Bronchial epithelial cell (primary cell): ENCODE results near the gene EXD2. TPM values are rescaled to one million over a fixed set of nuclear protein-coding genes. Genes with fewer than 3 reads are reported as not detected.

ENCODE experiments used
- DNase-seq: peaks from one replicate; pipeline ENCODE4 v3.0.0-alpha.2; 2010; ENCODE audit warnings: low read depth
- FAIRE-seq: peaks from 2 replicates; lab custom pipeline; 2011; peaks lifted over from hg19 to GRCh38; lab: Jason Lieb, UNC
- H3K27me3 ChIP-seq: 2 replicates; pipeline ENCODE4 v1.5.1; 2011; ENCODE audit warnings: low read length; ENCODE audit not compliant: control insufficient read depth, insufficient read depth
- H3K36me3 ChIP-seq: 2 replicates; pipeline ENCODE4 v1.5.1; 2011; ENCODE audit warnings: low read length; ENCODE audit not compliant: control insufficient read depth, insufficient read depth
- H3K4me3 ChIP-seq: 2 replicates; pipeline ENCODE4 v1.5.1; 2011; ENCODE audit warnings: mild to moderate bottlenecking, low read depth, low read length, control low read depth
- CTCF ChIP-seq: IDR thresholded peaks from 2 replicates; pipeline ENCODE4 v1.5.1; 2011; ENCODE audit warnings: mild to moderate bottlenecking, moderate library complexity, low read length, control low read depth, inconsistent platforms; ENCODE audit not compliant: insufficient read depth, severe bottlenecking
- total RNA-seq: library from RNA; depleted of rRNA; stranded (reverse); fragments of >200 nt; gene quantifications from 2 replicates; pipeline ENCODE4 v1.2.1, GENCODE V29; 2014

EXD2 gene
- total RNA-seq, 1 donor from 2014 or later, result 15.5 TPM

GRCh38 chr14:69280746-69281291, 89.5 kb downstream of the EXD2 start:
- no peaks in the 10 kb centered on the region for H3K36me3 ChIP-seq
- H3K27me3 ChIP-seq, result peaks cover 2% of the 10 kb centered on the region
- H3K4me3 ChIP-seq, result no peak overlapping the region
- DNase-seq, result no peak
- no peak for TF ChIP-seq CTCF
- FAIRE-seq, result no peak

DNA sequence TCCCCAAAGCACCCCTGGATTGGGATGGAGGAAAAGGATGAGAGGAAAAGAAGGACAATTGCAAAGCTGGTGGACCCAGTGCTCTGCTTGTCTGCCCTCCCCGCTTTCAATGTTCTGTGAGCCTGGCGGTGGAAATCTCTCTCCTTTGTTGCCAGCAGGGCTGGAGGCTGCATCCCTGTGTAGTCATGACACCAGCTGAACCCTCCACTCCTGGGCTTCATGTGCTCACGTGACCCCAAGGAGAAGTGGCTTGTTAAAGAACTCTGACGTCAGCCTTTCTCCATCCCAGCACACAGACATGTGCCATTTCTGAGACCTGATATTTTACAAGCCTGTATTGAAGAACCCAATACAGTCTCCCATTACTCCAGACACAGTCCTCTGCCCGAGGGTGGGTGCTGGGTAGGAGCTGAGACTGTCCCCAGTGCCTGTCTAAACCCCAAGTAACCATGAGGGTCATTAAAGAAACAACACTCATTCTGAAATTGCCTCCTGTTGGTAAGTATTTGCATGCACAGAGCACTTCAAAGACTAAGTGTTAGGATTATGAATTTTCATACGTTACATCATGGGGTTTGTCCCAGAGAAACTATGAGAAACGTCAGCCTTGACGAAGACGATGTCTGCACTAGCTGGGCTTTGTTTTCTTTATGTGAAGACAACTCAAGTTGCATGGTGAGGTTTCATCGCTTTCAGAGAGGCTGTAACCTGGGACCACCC, 90.3 kb downstream of the EXD2 start:
- Histone ChIP-seq H3K27me3 (peaks cover 2% of the 10 kb centered on the region), H3K36me3 (no peaks in the 10 kb centered on the region), H3K4me3 (no peak overlapping the region)
- FAIRE-seq (no peak), DNase-seq (no peak)
- no peak for TF ChIP-seq CTCF

- no peak for FAIRE-seq
- no peaks in the 10 kb centered on the region for H3K36me3 ChIP-seq
- peaks cover 2% of the 10 kb centered on the region for H3K27me3 ChIP-seq
- no peak for TF ChIP-seq CTCF
- no peak overlapping the region for H3K4me3 ChIP-seq
- no peak for DNase-seq
Observed at GRCh38 chr14:69282448-69282847, 91.2 kb downstream of the EXD2 start.

GRCh38 chr14:69284170-69284569, 92.9 kb downstream of the EXD2 start:
- Histone ChIP-seq H3K27me3 (peaks cover 2% of the 10 kb centered on the region), H3K4me3 (no peak overlapping the region), H3K36me3 (no peaks in the 10 kb centered on the region)
- TF ChIP-seq CTCF, result no peak
- DNase-seq, result no peak
- FAIRE-seq, result no peak

DNA sequence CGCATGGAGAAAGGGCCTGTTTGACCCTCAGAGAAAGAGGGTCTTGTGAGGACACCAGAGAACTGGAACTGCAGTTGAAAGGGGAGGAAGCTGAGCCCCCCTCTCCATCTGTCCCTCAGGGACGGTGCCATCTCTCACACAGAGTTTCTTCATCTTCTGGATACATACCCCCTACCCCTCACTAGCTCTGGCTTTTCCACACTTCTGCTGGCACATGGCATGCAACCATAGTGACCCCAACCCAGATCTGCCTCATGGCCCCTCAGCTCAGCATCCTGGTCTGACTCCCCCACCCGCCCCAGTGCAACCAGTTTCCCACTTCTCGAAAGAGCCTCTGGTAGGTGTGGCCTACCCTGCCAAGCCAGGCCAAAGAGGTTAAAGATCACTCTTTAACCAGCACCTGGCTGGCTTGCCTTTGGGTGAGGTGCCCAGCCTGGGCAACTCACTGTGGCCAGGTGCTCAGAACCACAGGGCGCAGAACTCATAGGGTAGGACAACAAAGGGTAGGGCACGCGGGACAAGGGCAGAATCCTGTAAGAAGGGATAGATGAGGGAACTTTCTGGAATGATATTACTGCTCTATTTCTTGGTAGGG, 94.5 kb downstream of the EXD2 start:
- Histone ChIP-seq H3K4me3 (no peak overlapping the region), H3K27me3 (peaks cover 2% of the 10 kb centered on the region), H3K36me3 (no peaks in the 10 kb centered on the region)
- DNase-seq (no peak), FAIRE-seq (no peak)
- no peak for TF ChIP-seq CTCF
